ENCODE measurements around the gene CDH13.

CDH13 gene

GRCh38 chr16:82990155-82990554 is 363.4 kb downstream of the CDH13 start:
- in situ Hi-C loops (cut with MboI; ENCODE audit: low sequenced_read_pairs), result no loop called here

- in situ Hi-C loops (cut with MboI; ENCODE audit: low sequenced_read_pairs), result no loop called here
These were observed 364.6 kb downstream of the CDH13 start for GRCh38 chr16:82991410-82991809.

GRCh38 chr16:82991966-82992675 is 365.4 kb downstream of the CDH13 start:
- in situ Hi-C loops (cut with MboI; ENCODE audit: low sequenced_read_pairs), result no loop called here

- in situ Hi-C loops (cut with MboI; ENCODE audit: low sequenced_read_pairs), result no loop called here
These were observed 366.0 kb downstream of the CDH13 start for GRCh38 chr16:82992786-82993185.

- in situ Hi-C loops (cut with MboI; ENCODE audit: low sequenced_read_pairs), result no loop called here
These were observed 366.6 kb downstream of the CDH13 start for GRCh38 chr16:82993415-82993814.

- in situ Hi-C loops (cut with MboI; ENCODE audit: low sequenced_read_pairs), result no loop called here
These were observed 367.2 kb downstream of the CDH13 start for GRCh38 chr16:82993926-82994325.

GRCh38 chr16:82995286-82995923 is 368.6 kb downstream of the CDH13 start:
- in situ Hi-C loops (cut with MboI; ENCODE audit: low sequenced_read_pairs), result no loop called here

GRCh38 chr16:82995924-82996441 is 369.2 kb downstream of the CDH13 start:
- in situ Hi-C loops (cut with MboI; ENCODE audit: low sequenced_read_pairs), result no loop called here

- in situ Hi-C loops (cut with MboI; ENCODE audit: low sequenced_read_pairs), result no loop called here
These were observed 370.0 kb downstream of the CDH13 start for GRCh38 chr16:82996814-82997213.

- in situ Hi-C loops (cut with MboI; ENCODE audit: low sequenced_read_pairs), result no loop called here
These were observed 372.9 kb downstream of the CDH13 start for GRCh38 chr16:82999711-83000110.

- in situ Hi-C loops (cut with MboI; ENCODE audit: low sequenced_read_pairs), result no loop called here
These were observed 375.9 kb downstream of the CDH13 start for GRCh38 chr16:83002351-83003334.

- in situ Hi-C loops (cut with MboI; ENCODE audit: low sequenced_read_pairs), result no loop called here
These were observed 378.3 kb downstream of the CDH13 start for GRCh38 chr16:83004868-83005652.

- in situ Hi-C loops (cut with MboI; ENCODE audit: low sequenced_read_pairs), result no loop called here
These were observed 378.9 kb downstream of the CDH13 start for GRCh38 chr16:83005653-83006160.

- in situ Hi-C loops (cut with MboI; ENCODE audit: low sequenced_read_pairs), result no loop called here
These were observed 384.3 kb downstream of the CDH13 start for GRCh38 chr16:83010776-83011720.

- in situ Hi-C loops (cut with MboI; ENCODE audit: low sequenced_read_pairs), result no loop called here
These were observed 385.2 kb downstream of the CDH13 start for GRCh38 chr16:83011939-83012338.

GRCh38 chr16:83013071-83013470 is 386.3 kb downstream of the CDH13 start:
- in situ Hi-C loops (cut with MboI; ENCODE audit: low sequenced_read_pairs), result no loop called here

GRCh38 chr16:83019963-83020362 is 393.2 kb downstream of the CDH13 start:
- in situ Hi-C loops (cut with MboI; ENCODE audit: low sequenced_read_pairs), result no loop called here

GRCh38 chr16:83021045-83021444 is 394.3 kb downstream of the CDH13 start:
- in situ Hi-C loops (cut with MboI; ENCODE audit: low sequenced_read_pairs), result no loop called here

GRCh38 chr16:83021746-83022145 is 395.0 kb downstream of the CDH13 start:
- in situ Hi-C loops (cut with MboI; ENCODE audit: low sequenced_read_pairs), result no loop called here
